Lower lobe of right lung (tissue), 2 donors: ENCODE measurements around the gene CDKAL1. TPM values are rescaled to one million over a fixed set of nuclear protein-coding genes. Genes with fewer than 3 reads are reported as not detected.
"Not testable (repeated sequence)": the region's sequence is repeated elsewhere in the genome, so short reads cannot be mapped to it uniquely, and the experiment has no call there.

Experiments
- ATAC-seq, 2 donors: fragments of 200-7000 bp; cut with Tn5 transposase; one replicate each; pipeline ENCODE4 v1.9.1; 2020 to 2022; ENCODE audit warnings: mild to moderate bottlenecking in 2 of 2, moderate library complexity in 2 of 2
- DNase-seq: peaks from one replicate; pipeline ENCODE4 v3.0.0-alpha.2; 2020
- H3K27ac ChIP-seq: fragments of 200-600 bp; one replicate; pipeline ENCODE4 v1.8.0; 2022
- H3K27me3 ChIP-seq: fragments of 200-600 bp; one replicate; pipeline ENCODE4 v1.8.0; 2022; ENCODE audit warnings: low read depth
- H3K36me3 ChIP-seq: fragments of 200-600 bp; one replicate; pipeline ENCODE4 v1.8.0; 2022; ENCODE audit warnings: mild to moderate bottlenecking
- H3K4me1 ChIP-seq: fragments of 200-600 bp; one replicate; pipeline ENCODE4 v1.8.0; 2022
- H3K4me3 ChIP-seq: fragments of 200-600 bp; one replicate; pipeline ENCODE4 v1.8.0; 2022; ENCODE audit warnings: mild to moderate bottlenecking
- H3K9me3 ChIP-seq: fragments of 200-600 bp; one replicate; pipeline ENCODE4 v1.8.0; 2022
- CTCF ChIP-seq: fragments of 200-600 bp; IDR thresholded peaks from one replicate; pipeline ENCODE4 v1.8.0; 2022; ENCODE audit warnings: antibody characterized with exemption, mild to moderate bottlenecking
- intact Hi-C: fragments of 100-400 bp; cut with DNase I; formaldehyde crosslinking; loops from one replicate; pipeline ENCODE4 v1.11.0; 2022
- total RNA-seq: library from RNA; stranded (reverse); fragmentation: NEBNext Ultra II Directional; extraction: Animal tissue kit (Norgen Biotek cat#: 25700); gene quantifications from one replicate; pipeline ENCODE4 v1.2.1, GENCODE V29; 2021
- donor health status: DM: no; HTN: yes; CAD: no; lungs with severe emphysema.

Gene CDKAL1
- total RNA-seq, 1 donor from 2014 or later: 16.0 TPM

- DNase-seq (no peak), ATAC-seq (no peak)
- no peaks in the 10 kb centered on the region for H3K27me3 ChIP-seq
- no peak for TF ChIP-seq CTCF
- H3K4me3 ChIP-seq: no peak overlapping the region
- no peaks in the 10 kb centered on the region for H3K9me3 ChIP-seq
- no peaks in the 10 kb centered on the region for H3K36me3 ChIP-seq
- no peaks in the 10 kb centered on the region for H3K4me1 ChIP-seq
- intact Hi-C loops: no loop called here
- no peak overlapping the region for H3K27ac ChIP-seq
Observed at GRCh38 chr6:20606831-20607230, 72.6 kb downstream of the CDKAL1 start.

- no peak for ATAC-seq
Observed at GRCh38 chr6:20608356-20608755, 74.1 kb downstream of the CDKAL1 start.

GRCh38 chr6:20608905-20609304, 74.6 kb downstream of the CDKAL1 start:
- intact Hi-C loops: no loop called here
- H3K9me3 ChIP-seq: no peaks in the 10 kb centered on the region
- H3K27ac ChIP-seq: no peak overlapping the region
- TF ChIP-seq CTCF: no peak
- H3K4me3 ChIP-seq: no peak overlapping the region
- no peaks in the 10 kb centered on the region for H3K27me3 ChIP-seq
- ATAC-seq (no peak), DNase-seq (no peak)
- no peaks in the 10 kb centered on the region for H3K36me3 ChIP-seq
- H3K4me1 ChIP-seq: no peaks in the 10 kb centered on the region

More at GRCh38 chr6:20608356-20608755, 74.1 kb downstream of the CDKAL1 start:
- no peak for DNase-seq
- H3K36me3 ChIP-seq: no peaks in the 10 kb centered on the region
- no peaks in the 10 kb centered on the region for H3K9me3 ChIP-seq
- no peak overlapping the region for H3K27ac ChIP-seq
- H3K4me1 ChIP-seq: no peaks in the 10 kb centered on the region
- no peak overlapping the region for H3K4me3 ChIP-seq
- intact Hi-C loops: no loop called here
- H3K27me3 ChIP-seq: no peaks in the 10 kb centered on the region
- TF ChIP-seq CTCF: no peak

GRCh38 chr6:20609924-20610323, 75.7 kb downstream of the CDKAL1 start:
- H3K9me3 ChIP-seq, H3K36me3 ChIP-seq, ATAC-seq, DNase-seq, H3K27ac ChIP-seq, intact Hi-C loops, H3K4me1 ChIP-seq, H3K4me3 ChIP-seq, H3K27me3 ChIP-seq: not testable (repeated sequence)

GRCh38 chr6:20610636-20611370, 76.5 kb downstream of the CDKAL1 start:
- Histone ChIP-seq H3K36me3 (no peaks in the 10 kb centered on the region), H3K9me3 (no peaks in the 10 kb centered on the region), H3K27me3 (no peaks in the 10 kb centered on the region), H3K4me3 (no peak overlapping the region), H3K27ac (no peak overlapping the region), H3K4me1 (no peaks in the 10 kb centered on the region)
- no peak for ATAC-seq
- TF ChIP-seq CTCF: no peak
- intact Hi-C loops: no loop called here
- DNase-seq: no peak

- ATAC-seq, H3K4me3 ChIP-seq, H3K27me3 ChIP-seq, H3K36me3 ChIP-seq, H3K4me1 ChIP-seq, H3K27ac ChIP-seq, intact Hi-C loops, H3K9me3 ChIP-seq, DNase-seq: not testable (repeated sequence)
Observed at GRCh38 chr6:20617537-20617936, 83.3 kb downstream of the CDKAL1 start.
